Ishikawa (cell line): ENCODE results near the gene PPP1R27.

Experiments used
- CEBPB ChIP-seq: IDR thresholded peaks from 2 replicates; pipeline ENCODE4 v1.6.1; 2012
- CREB1 ChIP-seq: IDR thresholded peaks from 2 replicates; pipeline ENCODE4 v1.6.1; 2012; ENCODE audit warnings: low read depth
- EGR1 ChIP-seq: IDR thresholded peaks from 2 replicates; pipeline ENCODE4 v1.6.1; 2012
- EP300 ChIP-seq: IDR thresholded peaks from 2 replicates; pipeline ENCODE4 v1.6.1; 2012; ENCODE audit warnings: borderline replicate concordance
- FOXM1 ChIP-seq: IDR thresholded peaks from 2 replicates; pipeline ENCODE4 v1.6.1; 2012; ENCODE audit warnings: low read depth, borderline replicate concordance
- NFIC ChIP-seq: IDR thresholded peaks from 2 replicates; pipeline ENCODE4 v1.6.1; 2012
- RAD21 ChIP-seq: IDR thresholded peaks from 2 replicates; pipeline ENCODE4 v1.6.1; 2012; ENCODE audit warnings: low read depth
- REST ChIP-seq: IDR thresholded peaks from 2 replicates; pipeline ENCODE4 v1.6.1; 2012; ENCODE audit warnings: low read depth, mild to moderate bottlenecking
- TAF1 ChIP-seq: IDR thresholded peaks from 2 replicates; pipeline ENCODE4 v1.6.1; 2012; ENCODE audit warnings: low read depth, mild to moderate bottlenecking
- TCF12 ChIP-seq: IDR thresholded peaks from 2 replicates; pipeline ENCODE4 v1.6.1; 2012; ENCODE audit warnings: low read depth
- TEAD4 ChIP-seq: IDR thresholded peaks from 2 replicates; pipeline ENCODE4 v1.6.1; 2012
- USF1 ChIP-seq: IDR thresholded peaks from 2 replicates; pipeline ENCODE4 v1.6.1; 2012
- YY1 ChIP-seq: IDR thresholded peaks from 2 replicates; pipeline ENCODE4 v1.6.1; 2012; ENCODE audit warnings: low read depth
- ZBTB7A ChIP-seq: IDR thresholded peaks from 2 replicates; pipeline ENCODE4 v1.6.1; 2012; ENCODE audit warnings: low read depth
- TF ChIP-seq, protein P1 (sequence below): IDR thresholded peaks from 2 replicates; pipeline ENCODE4 v1.6.1; 2012

Gene PPP1R27

GRCh38 chr17:81865733-81866439, 31.0 kb upstream of the PPP1R27 start:
- TF ChIP-seq CREB1 (no peak), NFIC (0 out of 2 replicates have a peak, but pooled peaks have one; percentile 19), TCF12 (0 out of 2 replicates have a peak, but pooled peaks have one; percentile 15), EGR1 (no peak), ZBTB7A (no peak), CEBPB (no peak), USF1 (no peak)

- TF ChIP-seq TAF1, result no peak
- TF ChIP-seq, protein P1, sequence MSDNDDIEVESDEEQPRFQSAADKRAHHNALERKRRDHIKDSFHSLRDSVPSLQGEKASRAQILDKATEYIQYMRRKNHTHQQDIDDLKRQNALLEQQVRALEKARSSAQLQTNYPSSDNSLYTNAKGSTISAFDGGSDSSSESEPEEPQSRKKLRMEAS, result no peak
- TF ChIP-seq TCF12, result no peak
- no peak for TF ChIP-seq ZBTB7A
- no peak for TF ChIP-seq NFIC
- TF ChIP-seq EP300, result no peak
- no peak for TF ChIP-seq RAD21
- TF ChIP-seq YY1, result no peak
- TF ChIP-seq CREB1, result no peak
- no peak for TF ChIP-seq REST
- TF ChIP-seq USF1, result no peak
These were observed 30.5 kb upstream of the PPP1R27 start for GRCh38 chr17:81865358-81865732.

GRCh38 chr17:81863833-81864768, 29.3 kb upstream of the PPP1R27 start:
- TF ChIP-seq REST (no peak), TAF1 (no peak), EGR1 (no peak), RAD21 (no peak), ZBTB7A (no peak), FOXM1 (no peak), CEBPB (no peak), TCF12 (no peak), EP300 (no peak), CREB1 (no peak), NFIC (no peak), TEAD4 (no peak), USF1 (no peak), YY1 (no peak)
- TF ChIP-seq, protein P1, result no peak

DNA sequence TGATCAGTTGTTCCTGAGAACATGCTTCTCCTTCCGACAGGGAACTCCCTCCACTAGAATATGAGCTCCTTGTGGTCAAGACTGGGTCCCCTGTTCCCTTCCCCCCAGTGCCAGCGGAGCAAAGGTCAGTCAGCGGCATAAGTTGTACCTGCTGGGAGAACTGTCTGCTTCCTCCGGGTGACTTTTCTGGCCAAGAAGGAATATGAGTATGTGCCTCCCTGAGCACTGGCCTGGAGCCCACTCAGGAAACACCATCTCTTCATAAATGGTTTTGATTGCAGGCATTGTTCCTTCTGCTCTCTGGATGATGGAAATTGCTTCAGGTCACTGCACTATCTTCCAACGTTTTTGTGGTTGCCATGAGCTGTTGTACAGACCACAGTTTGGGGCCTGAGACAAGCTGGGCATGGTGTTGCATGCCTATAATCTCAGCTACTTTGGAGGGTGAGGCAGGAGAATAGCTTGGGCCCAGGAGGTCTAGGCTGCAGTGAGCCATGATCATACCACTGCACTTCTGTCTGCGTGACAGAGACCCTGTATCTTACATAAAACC, 28.3 kb upstream of the PPP1R27 start:
- TF ChIP-seq YY1 (no peak), USF1 (no peak), EP300 (no peak), RAD21 (no peak), REST (no peak), TAF1 (no peak), CEBPB (no peak), FOXM1 (no peak), ZBTB7A (no peak), NFIC (no peak), EGR1 (no peak), TEAD4 (no peak), TCF12 (no peak), CREB1 (no peak)
- TF ChIP-seq, protein P1, result no peak
